Keratinocyte (primary cell): Measurements from ENCODE around the gene TFF1. TPM values are rescaled to one million over a fixed set of nuclear protein-coding genes. Genes with fewer than 3 reads are reported as not detected.

Source experiments
- DNase-seq: peaks from one replicate; pipeline ENCODE4 v3.0.0-alpha.2; 2011; ENCODE audit warnings: low read depth, missing footprints, low spot score
- FAIRE-seq: peaks from 2 replicates; lab custom pipeline; 2011; peaks lifted over from hg19 to GRCh38; lab: Jason Lieb, UNC
- H2AFZ ChIP-seq: 2 replicates; pipeline ENCODE4 v1.6.0; 2012; ENCODE audit warnings: low read length, control low read depth, inconsistent platforms; ENCODE audit not compliant: control insufficient read depth
- H3K27ac ChIP-seq: 2 replicates; pipeline ENCODE4 v1.5.1; 2011; ENCODE audit warnings: low read length; ENCODE audit not compliant: control insufficient read depth, insufficient read depth
- H3K27me3 ChIP-seq: 3 replicates; pipeline ENCODE4 v1.6.0; 2011; ENCODE audit warnings: low read length; ENCODE audit not compliant: control insufficient read depth, insufficient read depth; ENCODE audit errors: extremely low read depth
- H3K36me3 ChIP-seq, 2 experiments: 2 replicates in 1 of 2; 3 replicates in 1 of 2; pipeline ENCODE4 v1.5.1; 2011; ENCODE audit warnings: low read length in 2 of 2, mild to moderate bottlenecking in 1 of 2; ENCODE audit not compliant: control insufficient read depth in 2 of 2, insufficient read depth in 2 of 2; ENCODE audit errors: extremely low read depth in 1 of 2
- H3K4me1 ChIP-seq: 3 replicates; pipeline ENCODE4 v1.5.1; 2011; ENCODE audit warnings: low read length; ENCODE audit not compliant: control insufficient read depth, insufficient read depth; ENCODE audit errors: extremely low read depth
- H3K4me2 ChIP-seq: 3 replicates; pipeline ENCODE4 v1.6.0; 2011; ENCODE audit warnings: low read depth, low read length; ENCODE audit not compliant: control insufficient read depth, insufficient read depth; ENCODE audit errors: extremely low read depth
- H3K4me3 ChIP-seq, 3 experiments: fragments of 200-600 bp in 1 of 3; sonication (generic) in 1 of 3; 2 replicates in 2 of 3; 3 replicates in 1 of 3; pipeline ENCODE4 v1.5.1; 2011 to 2016; ENCODE audit warnings: low read length in 3 of 3, mild to moderate bottlenecking in 3 of 3, control low read depth in 2 of 3, inconsistent platforms in 1 of 3, low read depth in 1 of 3, mixed read lengths in 1 of 3, mixed run types in 1 of 3, moderate library complexity in 1 of 3; ENCODE audit not compliant: control insufficient read depth in 2 of 3, insufficient read depth in 2 of 3; ENCODE audit errors: extremely low read depth in 1 of 3
- H3K79me2 ChIP-seq: 2 replicates; pipeline ENCODE4 v1.6.0; 2012; ENCODE audit warnings: low read length; ENCODE audit not compliant: control insufficient read depth, insufficient read depth
- H3K9ac ChIP-seq: 3 replicates; pipeline ENCODE4 v1.6.0; 2011; ENCODE audit warnings: low read length; ENCODE audit not compliant: control insufficient read depth, insufficient read depth; ENCODE audit errors: extremely low read depth
- H3K9me1 ChIP-seq: 3 replicates; pipeline ENCODE4 v1.6.0; 2011; ENCODE audit warnings: low read length; ENCODE audit not compliant: control insufficient read depth, insufficient read depth; ENCODE audit errors: extremely low read depth
- H3K9me3 ChIP-seq: 2 replicates; pipeline ENCODE4 v1.5.1; 2012; ENCODE audit warnings: low read depth, low read length; ENCODE audit not compliant: control insufficient read depth
- H4K20me1 ChIP-seq: 3 replicates; pipeline ENCODE4 v1.6.0; 2011; ENCODE audit warnings: low read length; ENCODE audit not compliant: control insufficient read depth, insufficient read depth; ENCODE audit errors: extremely low read depth
- CTCF ChIP-seq, 3 experiments: IDR thresholded peaks in 1 of 3; conservative IDR thresholded peaks in 1 of 3; optimal IDR thresholded peaks in 1 of 3; 2 replicates in 2 of 3; 3 replicates in 1 of 3; pipeline versions ENCODE3 to v1.5.1; 2011; ENCODE audit warnings: low read length in 3 of 3, mild to moderate bottlenecking in 3 of 3, moderate library complexity in 2 of 3, control low read depth in 1 of 3, inconsistent platforms in 1 of 3; ENCODE audit not compliant: insufficient read depth in 2 of 3; ENCODE audit errors: extremely low read depth in 1 of 3
- EZH2 ChIP-seq: IDR thresholded peaks from one replicate; pipeline ENCODE4 v1.6.1; 2012; ENCODE audit warnings: inconsistent platforms, mild to moderate bottlenecking, low read length, moderate library complexity
- dilution Hi-C: fragments of 300-500 bp; cut with MboI; formaldehyde crosslinking; loops from one replicate; pipeline ENCODE4 v1.7.0; 2020; ENCODE audit warnings: low sequenced_read_pairs; ENCODE audit not compliant: extremely low pct_ligation_motif_present
- polyA plus RNA-seq, 5 experiments: library from polyadenylated mRNA; depleted of rRNA in 3 of 5; stranded (reverse) in 3 of 5; stranded (forward) in 1 of 5; unstranded in 1 of 5; fragments of >200 nt; gene quantifications; 1 replicate in 1 of 5; 2 replicates in 3 of 5; 3 replicates in 1 of 5; pipeline versions ENCODE4 v1.2.1 to v1.2.3, GENCODE V29; 2011 to 2012; ENCODE audit warnings: missing spikeins in 2 of 5, low read depth in 1 of 5, low replicate concordance in 1 of 5

TFF1 gene
- polyA plus RNA-seq, 1 donor (not counting 4 experiments of a cell fraction or from before 2014, with no cell fraction given), result not detected

DNA sequence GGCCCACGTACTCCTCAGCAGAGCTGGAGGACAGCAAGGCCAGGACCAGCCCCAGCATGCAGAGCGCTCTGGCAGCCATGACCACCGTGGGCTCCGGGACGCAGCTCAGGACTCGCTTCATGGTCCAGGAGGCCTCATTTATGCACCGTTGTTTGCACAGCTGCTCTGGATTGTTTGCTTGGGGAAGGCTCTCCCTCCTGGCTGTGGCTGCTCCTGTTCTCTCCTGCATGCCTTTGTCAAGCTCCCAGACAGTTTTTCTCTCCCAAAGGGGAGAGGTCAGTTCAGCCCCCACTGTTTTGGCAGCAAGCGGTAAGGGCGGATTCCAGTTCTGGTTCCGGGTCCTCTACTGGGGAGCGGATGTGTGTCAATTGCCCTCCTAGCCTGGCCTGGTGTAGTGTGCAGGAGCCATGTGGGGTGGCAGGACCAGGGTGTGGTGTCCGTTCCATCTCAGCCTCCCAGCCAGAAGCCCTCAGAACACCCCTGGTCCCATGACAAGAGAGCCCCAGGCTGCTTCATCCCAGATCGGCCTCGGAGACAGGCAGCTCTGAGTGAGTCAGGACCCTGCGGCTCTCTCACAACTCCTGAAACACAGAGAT is 50.9 kb downstream of the TFF1 start, which contains the start of gene TFF3:
Gene TFF3, minus strand, starts transcription at position 114 of the 596 bp plus-strand sequence. Its CDS starts 35 bp downstream, at position 79.
- no peak within 1 kb of the TSS for H3K4me2 ChIP-seq
- peaks cover 12% of the 10 kb centered on the region for H3K27me3 ChIP-seq
- no peak for FAIRE-seq
- H3K9me1 ChIP-seq, result no peaks in the 10 kb centered on the region
- TF ChIP-seq EZH2, result no peak
- TF ChIP-seq CTCF (optimal IDR thresholded peaks at IDR 0.05 in 1 of 3, IDR thresholded peaks at IDR 0.05 in 1 of 3, conservative IDR thresholded peaks at IDR 0.05 in 1 of 3; ENCODE audit: extremely low read depth in 1 of 3, insufficient read depth in 2 of 3, low read length in 3 of 3), result no peak
- H3K4me1 ChIP-seq, result no peaks in the 10 kb centered on the region
- no peak for DNase-seq
- no peaks in the 10 kb centered on the region for H3K36me3 ChIP-seq
- no peaks in the 10 kb centered on the region for H3K79me2 ChIP-seq
- no peaks in the 10 kb centered on the region for H4K20me1 ChIP-seq
- dilution Hi-C loops, result no loop called here
- no peak within 1 kb of the TSS for H3K4me3 ChIP-seq
- H2AFZ ChIP-seq, result no peak within 1 kb of the TSS
- H3K27ac ChIP-seq, result no peak within 1 kb of the TSS
- no peaks in the 10 kb centered on the region for H3K9me3 ChIP-seq
- no peak within 1 kb of the TSS for H3K9ac ChIP-seq

- Histone ChIP-seq H3K4me3 (no peak overlapping the region), H2AFZ (no peak overlapping the region), H3K27me3 (peaks cover 18% of the 10 kb centered on the region), H3K4me1 (peaks cover 2% of the 10 kb centered on the region), H3K36me3 (no peaks in the 10 kb centered on the region), H3K4me2 (no peak overlapping the region), H4K20me1 (no peaks in the 10 kb centered on the region), H3K9ac (no peak overlapping the region), H3K9me3 (no peaks in the 10 kb centered on the region), H3K27ac (no peak overlapping the region), H3K79me2 (no peaks in the 10 kb centered on the region), H3K9me1 (no peaks in the 10 kb centered on the region)
- dilution Hi-C loops, result no loop called here
- DNase-seq (no peak), FAIRE-seq (no peak)
- TF ChIP-seq EZH2 (no peak), CTCF (optimal IDR thresholded peaks at IDR 0.05 in 1 of 3, IDR thresholded peaks at IDR 0.05 in 1 of 3, conservative IDR thresholded peaks at IDR 0.05 in 1 of 3; ENCODE audit: extremely low read depth in 1 of 3, insufficient read depth in 2 of 3, low read length in 3 of 3) (no peak)
Measured at GRCh38 chr21:42314616-42315295, 51.6 kb downstream of the TFF1 start.
